HG03342 (cell line): ENCODE results near the gene UCK2.

ENCODE experiments used
- ATAC-seq: cut with Tn5 transposase; IDR thresholded peaks from one replicate; pipeline ENCODE4 v1.9.1; 2021; ENCODE audit warnings: mild to moderate bottlenecking, moderate library complexity; ENCODE audit not compliant: unreplicated experiment

The UCK2 gene

DNA sequence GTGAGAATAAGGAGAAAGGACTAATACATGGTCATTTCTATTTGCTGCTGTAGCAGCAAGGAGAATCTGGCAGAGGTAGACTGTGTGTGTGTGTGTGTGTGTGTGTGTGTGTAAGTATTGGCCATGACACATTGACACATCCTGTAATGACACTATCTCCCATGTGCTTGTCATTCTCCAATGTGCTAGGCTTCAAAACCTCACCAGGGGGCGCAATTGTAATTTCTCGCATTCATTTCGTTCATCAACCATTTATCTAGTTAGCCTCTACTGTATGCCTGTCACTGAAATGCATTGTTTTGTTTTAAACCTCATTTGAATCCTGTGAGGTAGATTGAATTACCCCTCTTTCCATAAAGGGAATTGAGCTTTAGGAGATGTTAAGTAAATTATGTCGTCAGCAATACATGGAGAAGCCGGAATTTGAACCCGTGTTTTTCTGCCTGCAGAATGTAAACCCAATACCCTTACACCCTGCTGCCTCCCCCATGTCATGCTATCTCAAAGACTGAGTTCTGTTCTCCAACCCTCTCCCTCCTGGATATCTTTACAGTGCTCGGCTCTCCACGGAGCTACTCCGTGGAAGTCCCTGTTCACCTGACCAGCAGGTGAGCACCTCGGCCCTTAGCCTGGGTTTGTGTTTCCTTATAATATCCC lies 100.8 kb downstream of the UCK2 start:
- peak; percentile 45 for ATAC-seq

DNA sequence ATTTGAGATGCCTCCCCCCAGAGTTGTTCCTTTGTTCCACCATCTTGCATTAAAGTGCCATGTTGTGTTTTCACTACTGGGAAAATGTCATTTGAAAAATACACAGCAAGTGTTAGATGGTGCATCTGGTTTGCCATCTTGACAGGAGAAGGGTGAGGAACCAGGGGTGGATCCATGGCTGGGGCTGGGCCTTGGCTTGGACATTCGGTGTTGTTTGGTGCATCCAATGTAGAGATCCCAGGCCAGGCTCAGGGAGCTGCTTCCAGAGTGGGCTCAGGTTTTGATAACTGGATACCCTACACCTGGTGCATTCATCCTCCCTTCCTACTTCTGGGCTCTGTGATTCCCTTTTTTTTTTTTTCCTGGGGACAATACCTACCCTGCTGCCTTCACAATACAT lies 103.5 kb downstream of the UCK2 start:
- no peak for ATAC-seq

DNA sequence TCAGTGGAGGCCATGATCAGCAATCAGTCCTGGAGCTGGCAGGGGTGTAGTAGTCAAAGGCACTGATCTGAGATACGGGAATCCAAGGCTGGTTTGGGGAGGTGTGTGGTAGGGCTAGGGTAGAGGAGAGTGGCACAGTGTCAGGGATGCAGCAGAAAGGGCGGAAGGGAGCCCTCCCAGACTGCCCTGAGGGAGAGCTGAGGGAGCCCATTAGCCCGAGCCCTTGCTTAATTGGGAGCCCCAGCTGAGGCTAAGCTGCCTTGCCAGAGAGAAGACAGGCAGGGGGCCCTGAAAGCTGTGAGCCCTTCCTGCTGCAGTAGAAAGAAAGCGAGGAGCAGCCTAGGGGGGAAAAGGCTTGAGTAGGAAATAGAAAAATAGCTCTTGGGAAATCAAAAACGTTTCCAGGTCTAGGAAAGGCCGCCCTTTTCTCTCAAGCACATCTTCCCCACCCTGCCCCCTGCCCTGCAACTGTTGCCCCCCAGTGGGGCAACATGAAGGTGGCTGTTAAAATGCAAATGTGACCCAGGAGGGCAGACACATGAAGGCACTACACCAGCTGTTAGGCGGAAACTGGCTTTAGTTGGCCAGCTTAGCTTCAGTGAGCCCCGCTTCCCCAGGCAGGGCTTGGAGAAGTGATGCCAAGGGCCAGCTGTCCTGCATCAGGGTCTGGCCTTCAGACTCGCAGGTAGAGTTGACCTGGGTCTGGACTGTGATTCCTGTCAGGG lies 106.2 kb downstream of the UCK2 start:
- no peak for ATAC-seq

DNA sequence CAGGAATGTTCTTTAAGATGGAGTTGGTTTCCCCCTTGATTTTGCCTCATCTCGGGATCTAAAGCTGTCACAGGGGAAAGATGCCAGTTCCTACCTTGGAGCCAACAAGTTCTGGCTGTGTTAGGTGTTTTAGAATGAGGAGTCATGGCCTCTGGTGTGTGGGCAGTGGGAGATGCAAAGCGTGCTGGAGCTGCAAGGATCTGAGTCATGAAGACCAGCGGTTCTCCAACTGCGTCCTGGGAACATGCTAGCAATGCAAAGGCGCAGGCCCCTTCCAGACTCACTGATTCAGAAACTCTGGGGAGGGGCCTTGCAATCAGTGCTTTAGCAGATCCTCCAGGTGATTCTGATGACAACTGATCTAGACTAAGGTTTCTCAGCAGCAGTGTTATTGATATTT lies 109.1 kb downstream of the UCK2 start:
- no peak for ATAC-seq

DNA sequence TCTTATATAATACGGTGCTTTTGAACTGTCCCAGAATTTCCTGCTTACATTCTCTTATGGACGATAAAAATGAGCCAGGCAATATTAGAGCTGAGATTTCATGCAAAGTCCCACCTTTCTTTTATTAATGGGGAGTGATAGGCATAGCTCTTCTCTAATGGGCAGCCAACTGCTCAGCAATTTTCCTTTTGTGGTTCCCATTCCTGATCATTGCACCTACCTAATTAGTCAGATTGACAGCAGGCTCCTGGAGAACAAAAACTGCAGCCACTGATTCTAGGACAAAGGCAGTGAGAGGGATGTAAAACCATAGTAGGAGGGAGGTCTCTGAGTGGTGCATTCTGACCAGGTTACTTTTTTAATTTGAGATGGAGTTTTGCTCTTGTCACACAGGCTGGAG lies 110.4 kb downstream of the UCK2 start:
- ATAC-seq, result no peak

DNA sequence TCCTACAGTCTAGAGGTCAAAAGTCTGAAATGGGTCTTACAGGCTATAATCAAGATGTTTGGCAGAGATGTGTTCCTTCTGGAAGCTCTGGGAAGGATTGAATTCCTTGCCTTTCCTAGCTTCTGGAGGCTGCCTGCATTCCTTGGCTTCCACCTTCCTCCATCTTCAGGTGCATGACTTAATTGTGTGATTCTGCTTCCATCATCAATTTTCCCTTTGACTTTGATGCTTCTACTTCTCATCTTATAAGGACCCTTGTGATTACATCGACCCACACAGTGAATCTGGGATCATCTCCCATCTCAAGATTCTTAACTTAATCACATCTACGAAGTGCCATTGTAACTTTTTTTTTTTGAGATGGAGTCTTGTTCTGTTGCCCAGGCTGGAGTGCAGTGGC lies 111.4 kb downstream of the UCK2 start:
- no peak for ATAC-seq

DNA sequence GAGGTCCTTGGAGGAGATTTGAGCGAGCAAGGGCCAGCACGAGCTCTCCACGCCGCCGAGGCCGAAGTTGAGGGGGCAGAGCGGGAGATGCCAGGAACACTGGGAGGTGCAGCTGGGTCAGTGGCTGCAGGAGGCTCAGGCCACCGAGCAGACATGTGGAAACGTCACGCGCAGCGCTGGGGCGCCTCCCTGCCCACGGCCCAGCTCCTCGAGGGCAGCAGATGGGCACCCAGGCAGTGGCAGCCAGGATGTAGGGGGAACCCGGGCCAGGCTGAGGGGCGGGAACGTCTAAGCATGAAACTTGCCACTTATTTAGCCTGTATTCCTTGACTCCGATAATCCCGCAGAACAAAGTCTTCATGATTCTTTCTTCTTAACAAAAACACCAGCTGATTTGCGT lies 114.1 kb downstream of the UCK2 start:
- ATAC-seq, result no peak

DNA sequence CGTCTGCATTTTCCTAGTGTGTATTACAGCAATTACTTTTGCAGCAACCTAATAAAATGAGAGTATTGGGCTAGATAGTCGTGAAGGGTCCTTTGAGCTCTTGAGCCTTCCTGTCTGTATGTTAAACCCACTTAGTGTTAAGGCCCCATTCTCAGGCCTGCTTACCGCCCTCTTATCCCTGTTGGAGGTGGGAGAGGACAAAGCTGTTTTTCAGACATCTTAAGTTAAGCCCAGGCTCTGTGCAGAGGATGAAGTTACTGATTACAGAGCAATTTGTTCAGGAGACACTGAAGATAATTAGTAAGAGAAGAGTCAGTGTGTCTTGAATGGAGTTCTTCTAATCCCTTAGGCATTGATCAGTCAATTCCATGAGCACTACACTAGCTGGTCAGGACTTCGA lies 114.6 kb downstream of the UCK2 start:
- no peak for ATAC-seq

DNA sequence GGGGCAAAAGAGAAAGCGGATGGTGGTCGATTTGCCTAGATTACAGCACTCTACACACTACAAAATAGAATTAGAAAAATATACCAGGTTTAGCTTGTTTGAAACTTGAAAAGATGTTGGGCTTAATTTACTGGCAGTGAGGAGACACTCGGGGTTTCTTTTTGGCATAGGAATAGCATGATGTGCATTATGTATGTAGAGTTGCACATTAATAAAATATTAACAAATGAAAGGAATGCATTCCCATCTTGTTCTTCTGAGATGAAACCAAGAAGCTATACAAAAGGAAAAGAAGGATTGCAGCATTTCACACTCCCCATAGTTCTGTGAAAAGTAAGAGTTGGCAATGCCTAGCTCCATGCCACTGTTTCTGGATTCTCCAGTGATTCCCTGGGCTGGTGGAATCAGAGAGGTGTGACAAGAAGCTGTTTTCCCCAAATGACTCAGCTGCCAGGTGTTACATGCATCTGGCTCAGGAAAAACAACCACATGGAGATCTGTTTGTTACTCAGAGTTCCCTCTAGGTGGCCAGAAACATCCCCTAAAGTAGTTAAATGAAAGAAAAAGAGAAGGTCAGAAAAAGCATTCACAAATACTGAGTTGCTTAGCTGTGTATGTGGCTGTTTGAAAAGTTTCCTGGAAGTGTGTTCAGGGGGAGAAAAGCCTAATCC lies 115.6 kb downstream of the UCK2 start:
- no peak for ATAC-seq

DNA sequence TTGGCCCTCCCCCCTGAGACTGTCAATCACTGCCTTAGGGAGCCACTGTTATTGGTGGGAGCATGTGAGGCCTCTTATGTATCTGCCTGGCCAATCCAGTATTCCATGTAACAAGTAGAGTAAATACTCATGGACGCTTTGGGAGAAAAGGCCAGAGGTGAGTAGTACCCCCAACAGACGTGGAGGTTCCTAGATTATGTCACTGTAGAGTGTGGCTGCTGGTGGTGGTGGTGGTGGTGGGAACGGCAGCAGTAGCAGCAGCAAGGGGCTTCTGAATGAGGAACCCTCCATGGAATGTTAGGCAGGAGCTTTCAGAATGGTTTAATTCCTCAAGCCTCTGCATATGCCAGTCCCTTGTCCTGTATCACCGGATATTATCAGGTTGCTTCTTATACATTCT lies 118.5 kb downstream of the UCK2 start:
- ATAC-seq, result no peak

DNA sequence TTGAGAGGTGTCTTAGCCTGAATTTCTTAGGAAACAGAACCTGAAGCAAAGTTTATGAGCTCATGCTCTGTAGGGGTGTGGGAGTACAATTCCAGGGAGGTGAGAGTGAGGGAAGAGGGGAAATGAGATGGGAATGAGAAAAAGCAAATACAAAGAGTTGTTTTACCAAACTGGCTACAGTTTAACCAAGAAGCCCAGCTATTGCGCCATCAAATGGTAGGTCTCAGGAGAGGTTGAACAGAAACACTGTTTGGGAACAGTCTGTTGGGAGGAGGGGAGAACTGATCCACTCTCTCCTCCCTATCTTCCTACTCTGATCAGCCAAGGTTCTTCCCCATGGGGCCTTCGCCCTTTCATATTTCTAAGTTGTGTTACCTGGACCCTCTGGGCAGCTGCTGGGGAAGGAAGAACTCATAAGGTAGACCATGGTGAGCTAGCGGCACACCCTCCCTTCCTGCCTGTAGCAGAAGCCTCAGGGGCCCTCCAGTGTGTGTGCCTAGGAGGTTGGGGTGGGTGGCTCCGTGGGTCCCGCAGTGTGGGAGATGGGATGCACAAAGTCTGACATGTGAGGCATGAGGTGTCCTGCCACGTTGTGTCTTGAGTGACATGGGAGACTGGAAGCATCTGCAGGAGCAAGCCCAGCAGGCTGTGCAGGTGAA lies 120.5 kb downstream of the UCK2 start:
- ATAC-seq, result no peak

DNA sequence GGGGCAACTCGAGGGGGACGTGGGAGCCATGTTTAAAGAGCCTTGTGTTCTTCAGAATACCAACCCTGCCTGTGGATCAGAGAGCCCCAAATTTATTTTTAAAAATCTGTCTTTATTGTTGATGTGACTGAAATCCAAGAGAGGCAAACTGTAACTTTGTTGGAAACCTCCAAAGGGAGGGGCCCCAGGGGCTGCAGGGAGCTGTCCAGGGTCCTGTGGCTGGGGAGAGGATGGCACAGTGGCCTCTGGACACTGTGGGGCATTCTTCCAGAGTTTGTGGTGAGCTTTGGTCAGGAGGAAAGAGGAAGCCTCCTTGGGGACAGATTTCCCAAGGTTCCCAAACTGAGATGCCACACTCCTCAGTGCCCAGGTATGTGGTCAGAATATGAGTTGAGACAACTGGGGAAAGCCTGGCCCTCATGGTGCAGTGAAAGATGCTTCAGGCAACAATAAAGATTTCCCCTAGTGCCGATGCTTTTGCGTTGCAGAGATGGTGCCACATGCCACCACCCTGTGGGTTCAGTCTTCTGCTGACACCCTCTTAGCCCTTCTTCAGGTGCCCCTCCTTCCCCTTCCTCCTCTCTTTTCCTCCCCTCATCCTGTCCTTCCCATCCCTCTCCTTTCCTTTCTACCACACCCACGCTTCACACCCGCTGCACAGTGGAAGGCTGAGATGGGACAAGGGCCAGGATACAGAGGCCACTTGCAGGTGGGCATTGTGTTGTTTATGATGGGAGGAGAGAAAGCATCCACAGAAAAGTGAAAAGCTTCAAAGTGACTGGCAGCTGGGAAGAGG lies 122.1 kb downstream of the UCK2 start:
- ATAC-seq, result no peak

DNA sequence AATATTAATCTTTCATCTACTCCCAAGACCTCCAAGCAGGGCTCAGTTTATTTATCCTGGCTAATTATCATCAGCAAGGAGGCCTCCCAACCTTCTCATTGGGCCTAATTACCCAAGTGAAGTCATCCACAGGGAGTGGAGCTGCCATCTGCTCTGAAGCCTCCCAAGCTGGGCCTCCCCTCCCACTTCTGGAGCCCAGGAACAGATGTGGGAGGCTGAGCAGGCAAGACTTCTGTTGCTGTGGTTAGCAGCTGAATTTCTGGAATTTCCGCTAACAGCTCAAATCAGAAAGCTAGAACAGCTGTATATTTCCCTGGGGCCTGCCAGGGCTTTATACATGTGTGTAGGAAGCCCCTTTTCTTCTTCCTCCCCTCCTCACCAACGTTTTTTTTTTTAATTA lies 127.5 kb downstream of the UCK2 start:
- no peak for ATAC-seq

DNA sequence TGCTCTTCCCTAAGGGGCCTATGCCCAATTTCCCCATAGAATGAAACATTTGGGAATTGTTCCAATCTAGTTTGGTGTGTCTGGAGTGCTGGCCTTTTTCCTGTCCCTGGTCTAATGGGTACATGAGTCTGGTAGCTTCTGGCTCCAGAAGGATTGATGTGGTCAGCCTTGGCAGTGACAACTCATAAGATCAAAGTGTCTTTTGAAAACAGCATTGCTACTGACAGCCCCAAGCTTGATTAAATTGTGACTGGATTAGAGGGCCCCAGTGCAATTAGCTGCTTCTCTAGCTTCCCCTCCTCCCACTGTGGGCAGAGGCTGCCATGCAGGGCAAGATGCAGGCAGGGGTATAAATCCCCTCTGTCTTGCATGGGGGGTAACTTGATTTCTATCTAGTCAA lies 130.9 kb downstream of the UCK2 start:
- no peak for ATAC-seq

DNA sequence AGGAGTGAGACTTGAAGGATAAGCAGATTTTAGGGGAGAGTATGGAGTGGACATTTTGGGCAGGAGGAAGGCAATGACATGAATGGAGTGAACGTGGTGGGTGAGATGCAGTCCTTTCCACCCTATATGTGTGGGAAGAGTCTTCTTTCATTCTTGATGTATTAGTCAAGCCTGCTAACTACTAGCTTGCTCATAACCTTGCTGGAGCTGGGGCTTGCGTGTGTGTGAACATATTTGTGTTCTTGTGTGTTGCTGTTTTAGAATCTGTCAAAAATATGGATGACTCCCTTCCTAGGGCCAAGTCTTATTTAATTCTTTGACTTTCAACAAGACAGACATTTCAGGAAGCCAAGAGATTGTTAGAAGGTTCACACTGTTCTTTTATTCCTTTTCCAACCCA lies 132.7 kb downstream of the UCK2 start:
- no peak for ATAC-seq

DNA sequence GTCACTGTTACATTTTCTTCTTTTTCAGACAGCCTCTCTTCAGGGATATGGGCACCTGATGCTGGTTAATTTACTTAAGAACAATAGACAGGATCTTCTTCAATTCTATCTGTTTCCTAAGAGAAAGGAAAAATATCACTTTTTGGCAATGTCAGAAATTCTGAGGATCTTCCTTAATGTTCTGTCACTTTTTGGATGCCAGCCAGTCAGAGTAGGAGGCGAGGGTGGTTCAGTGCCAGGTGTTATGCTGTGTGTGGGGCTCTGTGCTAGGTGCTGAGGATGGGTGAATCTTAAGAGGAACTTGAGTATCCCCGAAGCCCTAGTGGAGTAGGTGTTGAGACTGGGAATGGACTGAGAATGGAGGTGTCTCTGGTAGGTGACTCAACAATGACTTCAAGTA lies 133.5 kb downstream of the UCK2 start:
- no peak for ATAC-seq
